Neural cell (in vitro differentiated cells): ENCODE data around the gene LCNL1. TPM values are rescaled to one million over a fixed set of nuclear protein-coding genes. Genes with fewer than 3 reads are reported as not detected.
"Not testable (repeated sequence)": the region's sequence is repeated elsewhere in the genome, so short reads cannot be mapped to it uniquely, and the experiment has no call there.

Experiments used
- H2AFZ ChIP-seq: fragments of 200-600, 300-800 bp; sonication (generic), shearing (Covaris generic); 2 replicates; pipeline ENCODE4 v1.6.0; 2014; ENCODE audit warnings: low read depth, mild to moderate bottlenecking, antibody characterized with exemption, low read length, moderate library complexity
- H3F3A ChIP-seq: fragments of 200-600 bp; shearing (Covaris generic); 2 replicates; pipeline ENCODE4 v1.6.1; 2016; ENCODE audit warnings: mild to moderate bottlenecking, moderate library complexity, mixed read lengths, antibody characterized with exemption, low read length; ENCODE audit not compliant: insufficient read depth, poor library complexity, severe bottlenecking
- H3K27ac ChIP-seq: fragments of 200-600, 300-800 bp; sonication (generic), shearing (Covaris generic); 2 replicates; pipeline ENCODE4 v1.5.1; 2014; ENCODE audit warnings: mild to moderate bottlenecking, low read length, moderate library complexity
- H3K27me3 ChIP-seq: fragments of 300-800, 200-600 bp; sonication (generic), shearing (Covaris generic); 2 replicates; pipeline ENCODE4 v1.6.0; 2014; ENCODE audit warnings: mild to moderate bottlenecking, low read depth, low read length, moderate library complexity; ENCODE audit not compliant: insufficient read depth
- H3K36me3 ChIP-seq: fragments of 300-800, 200-600 bp; sonication (generic), shearing (Covaris generic); 2 replicates; pipeline ENCODE4 v1.5.1; 2014; ENCODE audit warnings: mild to moderate bottlenecking, antibody characterized with exemption, low read length, moderate library complexity; ENCODE audit not compliant: insufficient read depth
- H3K4me2 ChIP-seq: fragments of 300-800, 200-600 bp; sonication (generic), shearing (Covaris generic); 2 replicates; pipeline ENCODE4 v1.6.0; 2014; ENCODE audit warnings: mild to moderate bottlenecking, low read length
- H3K4me3 ChIP-seq: fragments of 300-800, 200-600 bp; sonication (generic), shearing (Covaris generic); 2 replicates; pipeline ENCODE4 v1.5.1; 2014; ENCODE audit warnings: mild to moderate bottlenecking, low read length, moderate library complexity
- H3K79me2 ChIP-seq: fragments of 200-600 bp; shearing (Covaris generic); replicated peaks from 2 replicates; pipeline ENCODE4 v1.6.0; 2014; ENCODE audit warnings: mild to moderate bottlenecking, low read length, moderate library complexity; ENCODE audit not compliant: insufficient read depth
- H3K9ac ChIP-seq: fragments of 300-800, 200-600 bp; sonication (generic), shearing (Covaris generic); 2 replicates; pipeline ENCODE4 v1.6.1; 2016; ENCODE audit warnings: mild to moderate bottlenecking, low read length, mixed read lengths
- H3K9me2 ChIP-seq: fragments of 200-600 bp; shearing (Covaris generic); 2 replicates; pipeline ENCODE4 v1.6.1; 2016; ENCODE audit warnings: mild to moderate bottlenecking, low read length, mixed read lengths; ENCODE audit not compliant: insufficient read depth
- H3K9me3 ChIP-seq: fragments of 200-600, 300-800 bp; sonication (generic), shearing (Covaris generic); 2 replicates; pipeline ENCODE4 v1.6.1; 2016; ENCODE audit warnings: mild to moderate bottlenecking, mixed run types, low read length, moderate library complexity, mixed read lengths
- H4K20me1 ChIP-seq: fragments of 200-600 bp; shearing (Covaris generic); 2 replicates; pipeline ENCODE4 v1.6.1; 2016; ENCODE audit warnings: mild to moderate bottlenecking, mixed run types; ENCODE audit not compliant: insufficient read depth
- EP300 ChIP-seq: fragments of 450-650 bp; conservative IDR thresholded peaks from 2 replicates; pipeline ENCODE4 v1.6.1; 2014; ENCODE audit warnings: antibody characterized with exemption, mild to moderate bottlenecking, moderate library complexity; ENCODE audit not compliant: poor library complexity, severe bottlenecking
- EZH2 ChIP-seq: fragments of 200-600, 300-800 bp; shearing (Covaris generic), sonication (generic); IDR thresholded peaks from 2 replicates; pipeline ENCODE4 v1.6.1; 2014; ENCODE audit warnings: antibody characterized with exemption, low read length, borderline replicate concordance, mild to moderate bottlenecking; ENCODE audit not compliant: insufficient read depth, poor library complexity, severe bottlenecking
- MXI1 ChIP-seq: fragments of 450-650 bp; conservative IDR thresholded peaks from 2 replicates; pipeline ENCODE4 v1.6.1; 2014; ENCODE audit warnings: antibody characterized with exemption, mild to moderate bottlenecking; ENCODE audit not compliant: poor library complexity, severe bottlenecking
- POLR2AphosphoS5 ChIP-seq: IDR thresholded peaks from 2 replicates; pipeline ENCODE4 v1.6.1; 2012
- RAD21 ChIP-seq: fragments of 450-650 bp; conservative IDR thresholded peaks from 2 replicates; pipeline ENCODE4 v1.6.1; 2014; ENCODE audit warnings: antibody characterized with exemption, mild to moderate bottlenecking, moderate library complexity
- SMC3 ChIP-seq: fragments of 450-650 bp; conservative IDR thresholded peaks from 2 replicates; pipeline ENCODE4 v1.6.1; 2014; ENCODE audit warnings: antibody characterized with exemption, mild to moderate bottlenecking, moderate library complexity; ENCODE audit not compliant: poor library complexity
- TAF1 ChIP-seq: IDR thresholded peaks from 2 replicates; pipeline ENCODE4 v1.6.1; 2012; ENCODE audit warnings: low read depth
- polyA plus RNA-seq: library from polyadenylated mRNA; depleted of rRNA; stranded (reverse); fragments of >200 nt; gene quantifications from 2 replicates; pipeline ENCODE4 v1.2.3, GENCODE V29; 2014
- TF ChIP-seq, protein P1 (sequence below): fragments of 450-650 bp; IDR thresholded peaks from 2 replicates; pipeline ENCODE4 v1.5.1; 2014; ENCODE audit warnings: antibody characterized with exemption, mild to moderate bottlenecking, moderate library complexity; ENCODE audit not compliant: poor library complexity, severe bottlenecking
- TF ChIP-seq, protein P2 (sequence below): IDR thresholded peaks from 2 replicates; pipeline ENCODE4 v1.6.1; 2012; ENCODE audit warnings: borderline replicate concordance

LCNL1 gene
- polyA plus RNA-seq, 1 donor from 2014 or later = not detected

DNA sequence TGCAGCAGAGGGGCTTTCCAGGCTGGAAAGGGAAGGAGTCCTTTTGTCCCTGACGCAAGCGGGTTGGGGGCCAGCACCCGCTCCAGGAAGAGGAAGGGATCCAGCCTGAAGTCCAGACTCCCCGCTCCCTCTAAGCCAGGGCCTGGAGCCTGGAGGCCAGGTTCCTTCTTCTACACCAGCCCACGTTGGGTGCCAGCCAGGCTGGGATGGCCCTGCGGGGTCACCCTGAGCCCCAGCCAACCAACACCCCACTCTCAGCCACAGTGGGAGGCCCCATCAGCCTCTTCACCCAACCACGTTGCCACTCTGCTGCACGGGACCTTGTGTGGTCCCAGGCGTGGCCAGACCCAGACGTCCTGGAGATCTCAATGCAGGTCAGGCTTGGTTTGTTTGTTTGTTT is 50.1 kb downstream of the LCNL1 start:
- no peaks in the 10 kb centered on the region for H3K9me3 ChIP-seq
- no peak overlapping the region for H3K27ac ChIP-seq
- no peak overlapping the region for H3K4me3 ChIP-seq
- H3K4me2 ChIP-seq = no peak overlapping the region
- H3K9ac ChIP-seq = no peak overlapping the region
- H3K9me2 ChIP-seq = no peaks in the 10 kb centered on the region
- no peak overlapping the region for H2AFZ ChIP-seq
- TF ChIP-seq TAF1 (no peak), POLR2AphosphoS5 (no peak), RAD21 (no peak), MXI1 (no peak), SMC3 (no peak), EP300 (no peak), EZH2 (no peak)
- TF ChIP-seq, protein P1, sequence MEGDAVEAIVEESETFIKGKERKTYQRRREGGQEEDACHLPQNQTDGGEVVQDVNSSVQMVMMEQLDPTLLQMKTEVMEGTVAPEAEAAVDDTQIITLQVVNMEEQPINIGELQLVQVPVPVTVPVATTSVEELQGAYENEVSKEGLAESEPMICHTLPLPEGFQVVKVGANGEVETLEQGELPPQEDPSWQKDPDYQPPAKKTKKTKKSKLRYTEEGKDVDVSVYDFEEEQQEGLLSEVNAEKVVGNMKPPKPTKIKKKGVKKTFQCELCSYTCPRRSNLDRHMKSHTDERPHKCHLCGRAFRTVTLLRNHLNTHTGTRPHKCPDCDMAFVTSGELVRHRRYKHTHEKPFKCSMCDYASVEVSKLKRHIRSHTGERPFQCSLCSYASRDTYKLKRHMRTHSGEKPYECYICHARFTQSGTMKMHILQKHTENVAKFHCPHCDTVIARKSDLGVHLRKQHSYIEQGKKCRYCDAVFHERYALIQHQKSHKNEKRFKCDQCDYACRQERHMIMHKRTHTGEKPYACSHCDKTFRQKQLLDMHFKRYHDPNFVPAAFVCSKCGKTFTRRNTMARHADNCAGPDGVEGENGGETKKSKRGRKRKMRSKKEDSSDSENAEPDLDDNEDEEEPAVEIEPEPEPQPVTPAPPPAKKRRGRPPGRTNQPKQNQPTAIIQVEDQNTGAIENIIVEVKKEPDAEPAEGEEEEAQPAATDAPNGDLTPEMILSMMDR = no peak
- TF ChIP-seq, protein P2, sequence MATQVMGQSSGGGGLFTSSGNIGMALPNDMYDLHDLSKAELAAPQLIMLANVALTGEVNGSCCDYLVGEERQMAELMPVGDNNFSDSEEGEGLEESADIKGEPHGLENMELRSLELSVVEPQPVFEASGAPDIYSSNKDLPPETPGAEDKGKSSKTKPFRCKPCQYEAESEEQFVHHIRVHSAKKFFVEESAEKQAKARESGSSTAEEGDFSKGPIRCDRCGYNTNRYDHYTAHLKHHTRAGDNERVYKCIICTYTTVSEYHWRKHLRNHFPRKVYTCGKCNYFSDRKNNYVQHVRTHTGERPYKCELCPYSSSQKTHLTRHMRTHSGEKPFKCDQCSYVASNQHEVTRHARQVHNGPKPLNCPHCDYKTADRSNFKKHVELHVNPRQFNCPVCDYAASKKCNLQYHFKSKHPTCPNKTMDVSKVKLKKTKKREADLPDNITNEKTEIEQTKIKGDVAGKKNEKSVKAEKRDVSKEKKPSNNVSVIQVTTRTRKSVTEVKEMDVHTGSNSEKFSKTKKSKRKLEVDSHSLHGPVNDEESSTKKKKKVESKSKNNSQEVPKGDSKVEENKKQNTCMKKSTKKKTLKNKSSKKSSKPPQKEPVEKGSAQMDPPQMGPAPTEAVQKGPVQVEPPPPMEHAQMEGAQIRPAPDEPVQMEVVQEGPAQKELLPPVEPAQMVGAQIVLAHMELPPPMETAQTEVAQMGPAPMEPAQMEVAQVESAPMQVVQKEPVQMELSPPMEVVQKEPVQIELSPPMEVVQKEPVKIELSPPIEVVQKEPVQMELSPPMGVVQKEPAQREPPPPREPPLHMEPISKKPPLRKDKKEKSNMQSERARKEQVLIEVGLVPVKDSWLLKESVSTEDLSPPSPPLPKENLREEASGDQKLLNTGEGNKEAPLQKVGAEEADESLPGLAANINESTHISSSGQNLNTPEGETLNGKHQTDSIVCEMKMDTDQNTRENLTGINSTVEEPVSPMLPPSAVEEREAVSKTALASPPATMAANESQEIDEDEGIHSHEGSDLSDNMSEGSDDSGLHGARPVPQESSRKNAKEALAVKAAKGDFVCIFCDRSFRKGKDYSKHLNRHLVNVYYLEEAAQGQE = no peak
- no peaks in the 10 kb centered on the region for H3K27me3 ChIP-seq
- no peaks in the 10 kb centered on the region for H3K36me3 ChIP-seq
- no peaks in the 10 kb centered on the region for H3K79me2 ChIP-seq
- no peaks in the 10 kb centered on the region for H3F3A ChIP-seq
- no peaks in the 10 kb centered on the region for H4K20me1 ChIP-seq

DNA sequence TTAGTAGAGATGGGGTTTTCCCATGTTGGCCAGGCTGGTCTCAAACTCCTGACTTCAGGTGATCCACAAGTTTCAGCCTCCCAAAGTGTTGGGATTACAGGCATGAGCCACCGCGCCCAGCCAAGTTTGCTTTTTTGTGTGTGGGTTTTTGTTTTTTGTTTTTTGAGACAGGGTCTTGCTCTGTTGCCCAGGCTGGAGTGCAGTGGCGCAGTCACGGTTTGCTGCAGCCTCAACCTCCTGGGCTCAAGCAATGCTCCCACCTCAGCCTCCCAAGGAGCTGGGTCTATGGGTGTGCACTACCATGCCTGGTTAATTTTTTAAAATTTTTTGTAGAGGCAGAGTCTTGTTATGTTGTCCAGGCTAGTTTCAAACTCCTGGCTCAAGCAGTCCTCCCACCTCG is 50.7 kb downstream of the LCNL1 start:
- H3K9ac ChIP-seq, H3K36me3 ChIP-seq, H3F3A ChIP-seq, H2AFZ ChIP-seq, H3K9me2 ChIP-seq, H3K4me2 ChIP-seq, H4K20me1 ChIP-seq, H3K79me2 ChIP-seq, H3K4me3 ChIP-seq, H3K9me3 ChIP-seq, H3K27ac ChIP-seq, H3K27me3 ChIP-seq: not testable (repeated sequence)
